Activated CD4-positive, alpha-beta memory T cell treated with anti-CD3 and anti-CD28 coated beads for 36 hours (primary cell): Measurements from ENCODE around the gene DUSP10. TPM values are rescaled to one million over a fixed set of nuclear protein-coding genes. Genes with fewer than 3 reads are reported as not detected.
A peak's percentile ranks its signal among the peaks of the same experiment; 100 is the strongest.

ENCODE experiments used
- CTCF ChIA-PET: fragments of 350-600 bp; sonication (Branson Sonifier 250); formaldehyde crosslinking; loops from one replicate; lab custom pipeline; 2021; ENCODE audit warnings: antibody characterized with exemption, inconsistent platforms; lab: Charles Lee
- POLR2A ChIA-PET: fragments of 350-600 bp; sonication (Branson Sonifier 250); formaldehyde crosslinking; loops from one replicate; lab custom pipeline; 2021; ENCODE audit warnings: antibody characterized with exemption; lab: Charles Lee
- DNase-seq: peaks from one replicate; pipeline ENCODE4 v3.0.0-alpha.2; 2020
- H3K27ac Mint-ChIP-seq: one replicate; pipeline ENCODE4 v1.8.0; 2021; ENCODE audit warnings: mixed read lengths
- H3K27me3 Mint-ChIP-seq: one replicate; pipeline ENCODE4 v1.8.0; 2021; ENCODE audit warnings: mixed read lengths
- H3K36me3 Mint-ChIP-seq: one replicate; pipeline ENCODE4 v1.8.0; 2021; ENCODE audit warnings: mixed read lengths
- H3K4me1 Mint-ChIP-seq: one replicate; pipeline ENCODE4 v1.8.0; 2021; ENCODE audit warnings: low read depth, mixed read lengths
- H3K4me3 Mint-ChIP-seq: one replicate; pipeline ENCODE4 v1.8.0; 2021; ENCODE audit warnings: mild to moderate bottlenecking, mixed read lengths
- H3K9me3 Mint-ChIP-seq: one replicate; pipeline ENCODE4 v1.8.0; 2021; ENCODE audit warnings: mixed read lengths
- intact Hi-C: fragments of 100-400 bp; cut with micrococcal nuclease; formaldehyde crosslinking; loops from one replicate; pipeline ENCODE4 v1.15.1; 2023
- total RNA-seq, 2 experiments: library from RNA; stranded (reverse); gene quantifications; one replicate each; pipeline ENCODE4 v1.2.3, GENCODE V29; 2021

The DUSP10 gene
- total RNA-seq, 2 experiments from 2014 or later: 8.8 to 8.9 TPM

- Mint-ChIP-seq H3K4me3 (no peak overlapping the region), H3K9me3 (peaks cover 21% of the 10 kb centered on the region), H3K36me3 (peaks cover 38% of the 10 kb centered on the region), H3K4me1 (peaks cover 80% of the 10 kb centered on the region), H3K27me3 (no peaks in the 10 kb centered on the region), H3K27ac (peak overlapping the region; percentile 60)
- intact Hi-C loops: no loop called here
- ChIA-PET CTCF (interaction anchor here (0.6 kb wide), 1 partner anchor 367 kb away, joined by 3 read pairs; no protein-coding TSS in a partner anchor), POLR2A (interaction anchor here (1.2 to 4.0 kb wide), 3 partner anchors 14 to 19 kb away, joined by 3 to 31 read pairs (median 6); partner anchors contain the start of gene DUSP10)
- no peak for DNase-seq
Observed at GRCh38 chr1:221727146-221728036, 14.5 kb downstream of the DUSP10 start.

DNA sequence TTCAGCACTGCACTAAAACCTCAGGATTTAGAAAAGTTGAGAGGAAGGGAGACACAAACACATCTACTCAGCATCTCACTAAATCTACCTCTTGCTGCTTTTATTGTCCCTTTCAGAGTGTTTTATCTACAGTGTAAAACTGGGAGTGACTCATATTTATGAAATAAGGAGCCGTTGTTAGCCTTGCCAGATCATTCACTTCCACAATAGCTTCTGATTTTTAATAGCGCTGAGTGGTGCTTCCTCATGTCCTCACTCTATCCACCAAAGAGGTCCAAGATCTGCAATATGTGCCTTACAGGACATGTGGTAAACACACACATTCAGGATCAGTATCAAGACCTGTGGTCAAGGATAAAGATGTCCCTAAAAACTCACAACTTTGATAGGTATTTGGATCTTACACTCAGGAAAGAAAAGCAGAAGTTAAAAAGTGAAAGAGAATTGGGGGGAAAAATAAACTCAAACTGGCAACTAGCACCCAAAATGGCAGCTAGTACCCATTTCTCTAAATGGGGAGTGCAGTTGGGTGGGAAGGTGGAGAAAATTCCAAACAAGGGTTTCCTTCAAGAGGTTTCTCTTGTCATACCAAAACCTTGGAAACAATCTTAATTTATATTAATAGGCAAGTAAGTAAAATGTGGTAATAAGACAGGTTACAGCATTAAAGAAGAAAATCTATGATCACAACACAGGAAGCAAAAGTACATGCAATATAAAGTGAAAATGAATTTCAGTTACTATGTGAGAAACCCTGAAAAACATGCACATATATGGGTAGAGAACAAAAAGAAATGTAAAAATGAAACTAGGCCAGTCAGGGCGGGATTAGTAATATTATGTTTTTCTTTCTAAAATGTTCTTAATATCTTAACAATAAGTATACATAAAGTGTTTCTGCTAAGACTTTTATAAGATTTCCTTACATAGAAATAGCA lies 15.9 kb downstream of the DUSP10 start:
- no peaks in the 10 kb centered on the region for H3K27me3 Mint-ChIP-seq
- no peak for DNase-seq
- H3K36me3 Mint-ChIP-seq: peaks cover 37% of the 10 kb centered on the region
- intact Hi-C loops: loop anchor here (1.0 kb wide), 5 partner anchors 14 to 268 kb away; no protein-coding TSS in a partner anchor
- H3K4me3 Mint-ChIP-seq: peak overlapping the region; percentile 59
- CTCF ChIA-PET: interaction anchor here (1.2 to 1.4 kb wide), 4 partner anchors 8 to 18 kb away, joined by 3 to 5 read pairs (median 4); partner anchors contain the start of gene DUSP10
- H3K27ac Mint-ChIP-seq: peak overlapping the region; percentile 96
- H3K4me1 Mint-ChIP-seq: peaks cover 80% of the 10 kb centered on the region
- H3K9me3 Mint-ChIP-seq: peaks cover 21% of the 10 kb centered on the region
- POLR2A ChIA-PET: interaction anchor here (1.3 to 2.2 kb wide), 4 partner anchors 13 to 287 kb away, joined by 4 to 12 read pairs (median 7); partner anchors contain the start of gene DUSP10

GRCh38 chr1:221724931-221725605 lies 16.8 kb downstream of the DUSP10 start:
- H3K4me3 Mint-ChIP-seq: no peak overlapping the region
- no peak for DNase-seq
- H3K4me1 Mint-ChIP-seq: peaks cover 74% of the 10 kb centered on the region
- peak overlapping the region; percentile 96 for H3K27ac Mint-ChIP-seq
- H3K27me3 Mint-ChIP-seq: no peaks in the 10 kb centered on the region
- POLR2A ChIA-PET: interaction anchor here (1.3 to 2.2 kb wide), 4 partner anchors 12 to 287 kb away, joined by 4 to 12 read pairs (median 7); partner anchors contain the start of gene DUSP10
- intact Hi-C loops: no loop called here
- H3K36me3 Mint-ChIP-seq: peaks cover 37% of the 10 kb centered on the region
- peaks cover 21% of the 10 kb centered on the region for H3K9me3 Mint-ChIP-seq
- CTCF ChIA-PET: interaction anchor here (1.2 to 1.4 kb wide), 4 partner anchors 9 to 17 kb away, joined by 3 to 5 read pairs (median 4); partner anchors contain the start of gene DUSP10

- CTCF ChIA-PET: no interaction called here
- peaks cover 63% of the 10 kb centered on the region for H3K4me1 Mint-ChIP-seq
- peaks cover 37% of the 10 kb centered on the region for H3K36me3 Mint-ChIP-seq
- H3K27me3 Mint-ChIP-seq: no peaks in the 10 kb centered on the region
- POLR2A ChIA-PET: interaction anchor here (1.1 kb wide), 1 partner anchor 18 kb away, joined by 4 read pairs; the partner anchor contains the start of gene DUSP10
- intact Hi-C loops: no loop called here
- DNase-seq: no peak
- no peak overlapping the region for H3K4me3 Mint-ChIP-seq
- H3K27ac Mint-ChIP-seq: no peak overlapping the region
- H3K9me3 Mint-ChIP-seq: peaks cover 21% of the 10 kb centered on the region
Observed at GRCh38 chr1:221723848-221724236, 18.0 kb downstream of the DUSP10 start.

DNA sequence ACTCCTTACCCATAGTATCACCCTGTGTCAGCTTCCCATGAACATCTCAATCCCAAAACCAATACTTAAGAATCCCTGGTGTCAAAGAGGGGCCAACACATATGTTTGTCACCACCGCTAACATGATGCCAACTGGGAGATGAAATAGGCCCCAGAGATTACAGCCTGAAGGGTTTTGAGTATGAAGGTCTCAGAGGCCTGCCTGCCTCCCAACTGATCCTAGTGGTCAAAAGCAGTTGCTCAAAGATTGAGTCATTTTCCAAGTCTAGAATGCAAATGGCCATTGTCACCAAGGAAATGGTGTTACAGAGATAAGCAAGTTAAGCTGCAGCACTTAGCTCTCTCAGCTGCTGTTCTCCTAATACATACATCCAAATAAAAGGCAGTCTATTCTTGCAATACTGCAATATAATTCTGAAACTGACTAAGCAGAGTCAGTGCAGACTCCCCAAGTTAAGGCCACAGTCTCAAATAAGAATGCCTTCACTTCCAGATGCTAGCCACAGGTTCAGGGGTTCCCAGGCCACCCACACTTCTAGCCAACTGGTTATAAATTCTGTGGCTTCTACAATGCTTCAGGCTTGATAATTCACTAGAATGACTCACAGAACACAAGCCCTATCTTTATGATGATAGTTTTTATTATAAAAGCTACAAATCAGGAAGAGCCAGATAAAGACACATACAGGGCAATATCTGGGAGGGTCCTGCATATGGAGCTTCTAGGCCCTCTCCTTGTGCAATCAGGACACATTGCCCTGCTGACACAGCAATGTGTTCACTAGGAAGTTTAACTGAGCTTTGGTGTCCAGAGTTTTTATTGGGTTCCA lies 18.7 kb downstream of the DUSP10 start:
- peaks cover 20% of the 10 kb centered on the region for H3K9me3 Mint-ChIP-seq
- H3K27me3 Mint-ChIP-seq: no peaks in the 10 kb centered on the region
- H3K36me3 Mint-ChIP-seq: peaks cover 38% of the 10 kb centered on the region
- H3K27ac Mint-ChIP-seq: no peak overlapping the region
- no peak overlapping the region for H3K4me3 Mint-ChIP-seq
- ChIA-PET POLR2A (interaction anchor here (1.0 to 1.1 kb wide), 2 partner anchors 15 to 19 kb away, joined by 3 to 4 read pairs; partner anchors contain the start of gene DUSP10), CTCF (no interaction called here)
- H3K4me1 Mint-ChIP-seq: peaks cover 57% of the 10 kb centered on the region
- intact Hi-C loops: no loop called here
- DNase-seq: peak; percentile 44

DNA sequence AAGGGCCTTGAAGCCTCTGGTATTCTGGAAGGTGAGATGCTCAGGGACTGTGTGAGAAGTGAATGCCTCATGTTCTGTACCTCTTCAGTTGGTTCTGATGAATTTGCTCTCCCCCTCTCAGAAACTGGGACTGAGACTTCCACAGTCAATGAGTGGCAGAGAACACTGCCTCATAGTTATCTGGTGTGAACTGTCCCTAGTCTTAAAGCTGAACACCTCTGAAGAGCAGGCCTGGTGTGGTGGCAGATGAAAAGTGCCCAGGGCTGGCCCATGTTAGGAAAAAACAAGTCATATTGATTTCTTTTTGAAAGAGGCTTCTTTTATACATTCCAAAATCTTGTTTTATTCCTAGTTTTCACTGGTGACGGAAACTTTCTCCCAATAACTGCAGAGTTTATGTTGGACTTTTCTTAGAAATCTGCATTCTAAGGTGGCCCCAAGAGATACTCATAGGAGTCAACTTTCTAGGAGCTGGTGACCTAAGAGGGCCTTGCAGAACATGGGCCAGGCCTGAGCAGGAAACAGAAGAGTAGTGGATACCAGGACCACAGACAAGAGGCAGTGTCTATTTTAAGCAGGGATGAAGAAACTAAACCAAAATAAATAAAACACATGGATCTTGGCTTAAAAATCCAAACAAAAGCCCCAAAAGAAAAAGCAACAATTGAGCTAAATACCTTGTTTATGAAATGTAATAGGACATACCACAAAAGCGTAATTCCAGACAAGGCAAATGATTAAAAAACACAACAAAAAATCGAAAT lies 19.5 kb downstream of the DUSP10 start:
- Mint-ChIP-seq H3K4me3 (no peak overlapping the region), H3K36me3 (peaks cover 33% of the 10 kb centered on the region), H3K27ac (peak overlapping the region; percentile 11), H3K4me1 (peaks cover 49% of the 10 kb centered on the region), H3K27me3 (no peaks in the 10 kb centered on the region), H3K9me3 (peaks cover 16% of the 10 kb centered on the region)
- intact Hi-C loops: no loop called here
- DNase-seq: no peak
- ChIA-PET CTCF (no interaction called here), POLR2A (interaction anchor here (1.0 kb wide), 1 partner anchor 14 kb away, joined by 3 read pairs; no protein-coding TSS in a partner anchor)

DNA sequence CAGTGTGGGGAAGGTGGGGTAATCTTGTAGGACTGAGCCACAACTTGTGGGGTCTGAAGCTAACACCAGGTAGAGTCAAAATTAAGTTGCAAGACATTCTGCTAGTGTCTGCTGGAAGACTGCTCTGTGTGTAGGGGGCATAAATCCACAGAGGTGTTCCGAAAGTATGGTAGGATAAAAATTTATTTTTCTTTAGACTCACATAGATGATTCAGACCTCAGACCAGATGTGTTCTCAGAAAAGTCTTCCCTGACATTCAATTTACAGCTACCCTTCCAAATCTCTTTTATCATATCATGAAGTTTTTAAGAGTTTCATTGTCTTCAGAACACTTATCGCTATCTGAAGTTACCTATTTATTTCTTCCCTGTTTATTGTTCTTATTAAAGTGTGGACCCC lies 21.3 kb downstream of the DUSP10 start:
- intact Hi-C loops: no loop called here
- Mint-ChIP-seq H3K9me3 (peaks cover 16% of the 10 kb centered on the region), H3K27ac (no peak overlapping the region), H3K27me3 (no peaks in the 10 kb centered on the region), H3K36me3 (peaks cover 30% of the 10 kb centered on the region), H3K4me3 (no peak overlapping the region), H3K4me1 (peaks cover 39% of the 10 kb centered on the region)
- no peak for DNase-seq
- ChIA-PET CTCF (interaction anchor here (1.7 kb wide), 1 partner anchor 9 kb away, joined by 3 read pairs; no protein-coding TSS in a partner anchor), POLR2A (no interaction called here)

DNA sequence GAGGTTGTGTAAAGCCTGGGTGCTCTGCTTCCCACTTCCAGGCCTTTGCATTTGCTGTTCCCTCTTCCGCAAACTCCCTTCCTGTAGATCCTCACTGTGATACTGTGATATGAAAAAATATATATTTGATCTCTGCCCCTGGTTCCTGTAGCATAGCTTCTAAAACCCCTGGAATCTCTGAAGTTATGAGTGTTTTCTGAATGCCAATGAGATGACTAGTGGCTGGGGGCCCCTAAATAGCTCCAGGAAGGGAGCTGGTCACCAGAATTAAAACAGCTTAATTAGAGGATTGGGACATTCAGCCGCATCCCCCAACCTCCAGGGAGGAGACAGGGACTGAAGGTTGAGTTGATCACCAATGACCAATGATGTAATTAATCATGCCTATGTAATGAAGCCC lies 21.9 kb downstream of the DUSP10 start:
- Mint-ChIP-seq H3K9me3 (peaks cover 16% of the 10 kb centered on the region), H3K27me3 (no peaks in the 10 kb centered on the region), H3K27ac (no peak overlapping the region), H3K4me3 (no peak overlapping the region), H3K4me1 (peaks cover 38% of the 10 kb centered on the region), H3K36me3 (peaks cover 31% of the 10 kb centered on the region)
- POLR2A ChIA-PET: no interaction called here
- DNase-seq: no peak
- CTCF ChIA-PET: interaction anchor here (1.7 kb wide), 1 partner anchor 9 kb away, joined by 3 read pairs; no protein-coding TSS in a partner anchor
- intact Hi-C loops: no loop called here

DNA sequence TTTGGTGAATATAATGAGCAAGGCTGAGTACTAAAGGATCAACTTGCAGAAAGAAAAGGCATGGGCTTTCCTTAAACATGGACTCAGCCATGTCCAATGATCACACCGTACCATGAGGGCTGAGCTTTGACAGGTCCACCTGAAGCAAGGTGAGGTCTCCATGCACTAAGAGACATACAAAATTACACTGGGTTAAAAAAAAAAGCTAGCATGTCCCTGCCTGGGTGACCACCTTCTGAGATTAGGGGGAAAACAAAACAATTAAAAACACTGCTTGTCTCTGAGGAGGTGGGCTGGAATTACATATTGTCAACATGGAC lies 22.7 kb downstream of the DUSP10 start:
- H3K36me3 Mint-ChIP-seq: peaks cover 25% of the 10 kb centered on the region
- H3K27me3 Mint-ChIP-seq: no peaks in the 10 kb centered on the region
- DNase-seq: no peak
- peaks cover 16% of the 10 kb centered on the region for H3K9me3 Mint-ChIP-seq
- CTCF ChIA-PET: interaction anchor here (1.7 kb wide), 1 partner anchor 10 kb away, joined by 3 read pairs; no protein-coding TSS in a partner anchor
- no peak overlapping the region for H3K4me3 Mint-ChIP-seq
- no peak overlapping the region for H3K27ac Mint-ChIP-seq
- intact Hi-C loops: no loop called here
- POLR2A ChIA-PET: no interaction called here
- peaks cover 40% of the 10 kb centered on the region for H3K4me1 Mint-ChIP-seq
